OCI-LY3 (cell line): ENCODE data around the gene FILIP1L.

ENCODE experiments used
- H2AFZ ChIP-seq: fragments of 200-600, 300-600 bp; shearing (Covaris generic); 2 replicates; pipeline ENCODE4 v1.6.0; 2014; ENCODE audit warnings: antibody characterized with exemption, low read depth, low read length
- H3K27ac ChIP-seq: fragments of 200-600, 300-600 bp; sonication (generic); 2 replicates; pipeline ENCODE4 v1.5.1; 2014; ENCODE audit warnings: mild to moderate bottlenecking, low read length, moderate library complexity, mixed read lengths
- H3K27me3 ChIP-seq: fragments of 200-600, 300-600 bp; sonication (generic); 2 replicates; pipeline ENCODE4 v1.6.1; 2014; ENCODE audit warnings: low read depth, low read length, mixed read lengths
- H3K36me3 ChIP-seq: fragments of 200-600, 300-600 bp; sonication (generic); replicated peaks from 2 replicates; pipeline ENCODE3; 2014; ENCODE audit warnings: low read depth, low read length, mixed read lengths
- H3K4me1 ChIP-seq: fragments of 300-600, 200-600 bp; sonication (generic); 2 replicates; pipeline ENCODE4 v1.6.1; 2014; ENCODE audit warnings: low read length, mixed read lengths
- H3K4me2 ChIP-seq: fragments of 200-600, 300-600 bp; sonication (generic); 2 replicates; pipeline ENCODE4 v1.6.1; 2014; ENCODE audit warnings: low read length, mixed read lengths
- H3K4me3 ChIP-seq: fragments of 300-600, 200-600 bp; sonication (generic); 2 replicates; pipeline ENCODE4 v1.5.1; 2014; ENCODE audit warnings: antibody characterized with exemption, mild to moderate bottlenecking, low read length, moderate library complexity
- H3K79me2 ChIP-seq: fragments of 300-600, 200-600 bp; shearing (Covaris generic); 2 replicates; pipeline ENCODE4 v1.6.1; 2014; ENCODE audit warnings: mild to moderate bottlenecking, low read length, mixed read lengths
- H3K9ac ChIP-seq: fragments of 300-600, 200-600 bp; shearing (Covaris generic); 2 replicates; pipeline ENCODE4 v1.6.0; 2014; ENCODE audit warnings: mild to moderate bottlenecking, low read length, moderate library complexity
- H3K9me3 ChIP-seq: fragments of 200-600, 300-600 bp; shearing (Covaris generic); 2 replicates; pipeline ENCODE4 v1.6.1; 2014; ENCODE audit warnings: low read length, mixed read lengths; ENCODE audit not compliant: insufficient read depth
- H4K20me1 ChIP-seq: fragments of 200-600, 300-600 bp; sonication (generic); 2 replicates; pipeline ENCODE4 v1.6.1; 2016; ENCODE audit warnings: low read length, mixed read lengths; ENCODE audit not compliant: insufficient read depth
- EZH2phosphoT487 ChIP-seq: fragments of 200-600 bp; shearing (Covaris generic); IDR thresholded peaks from 2 replicates; pipeline ENCODE4 v1.6.1; 2018; ENCODE audit warnings: antibody characterized with exemption, mixed run types, low read depth
- TF ChIP-seq, protein P1 (sequence below): fragments of 200-600, 300-600 bp; sonication (generic); IDR thresholded peaks from 2 replicates; pipeline ENCODE4 v1.5.1; 2014; ENCODE audit warnings: antibody characterized with exemption, low read length, low read depth

Gene FILIP1L

DNA sequence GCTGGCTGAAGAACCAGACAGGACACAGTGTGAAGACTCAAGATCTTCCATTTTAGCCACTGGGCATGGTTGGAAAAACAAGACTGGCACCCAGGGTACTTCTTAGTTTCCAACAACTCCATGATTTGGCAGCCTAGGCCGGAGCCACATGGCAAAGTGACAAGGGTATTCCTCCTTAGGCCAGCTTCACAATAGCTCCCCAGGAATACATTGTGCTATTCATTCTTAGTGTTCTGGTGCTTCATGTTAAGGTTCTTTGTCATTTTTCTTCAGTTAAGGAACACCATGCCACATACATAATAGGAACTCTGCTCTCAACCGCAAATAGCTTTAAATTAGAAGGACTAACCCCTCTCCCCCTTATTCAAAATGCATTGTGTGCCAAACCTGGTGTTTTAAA is 8.0 kb upstream of the FILIP1L start:
- Histone ChIP-seq H2AFZ (no peak overlapping the region), H3K9me3 (no peaks in the 10 kb centered on the region), H3K27me3 (no peaks in the 10 kb centered on the region), H4K20me1 (no peaks in the 10 kb centered on the region), H3K4me2 (no peak overlapping the region), H3K79me2 (no peaks in the 10 kb centered on the region), H3K9ac (no peak overlapping the region), H3K4me1 (no peaks in the 10 kb centered on the region), H3K4me3 (no peak overlapping the region), H3K36me3 (no peaks in the 10 kb centered on the region), H3K27ac (no peak overlapping the region)
- TF ChIP-seq EZH2phosphoT487 = no peak
- TF ChIP-seq, protein P1, sequence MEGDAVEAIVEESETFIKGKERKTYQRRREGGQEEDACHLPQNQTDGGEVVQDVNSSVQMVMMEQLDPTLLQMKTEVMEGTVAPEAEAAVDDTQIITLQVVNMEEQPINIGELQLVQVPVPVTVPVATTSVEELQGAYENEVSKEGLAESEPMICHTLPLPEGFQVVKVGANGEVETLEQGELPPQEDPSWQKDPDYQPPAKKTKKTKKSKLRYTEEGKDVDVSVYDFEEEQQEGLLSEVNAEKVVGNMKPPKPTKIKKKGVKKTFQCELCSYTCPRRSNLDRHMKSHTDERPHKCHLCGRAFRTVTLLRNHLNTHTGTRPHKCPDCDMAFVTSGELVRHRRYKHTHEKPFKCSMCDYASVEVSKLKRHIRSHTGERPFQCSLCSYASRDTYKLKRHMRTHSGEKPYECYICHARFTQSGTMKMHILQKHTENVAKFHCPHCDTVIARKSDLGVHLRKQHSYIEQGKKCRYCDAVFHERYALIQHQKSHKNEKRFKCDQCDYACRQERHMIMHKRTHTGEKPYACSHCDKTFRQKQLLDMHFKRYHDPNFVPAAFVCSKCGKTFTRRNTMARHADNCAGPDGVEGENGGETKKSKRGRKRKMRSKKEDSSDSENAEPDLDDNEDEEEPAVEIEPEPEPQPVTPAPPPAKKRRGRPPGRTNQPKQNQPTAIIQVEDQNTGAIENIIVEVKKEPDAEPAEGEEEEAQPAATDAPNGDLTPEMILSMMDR = no peak

- Histone ChIP-seq H3K4me3 (no peak overlapping the region), H3K4me1 (no peaks in the 10 kb centered on the region), H3K9ac (no peak overlapping the region), H3K36me3 (no peaks in the 10 kb centered on the region), H3K9me3 (no peaks in the 10 kb centered on the region), H3K27ac (no peak overlapping the region), H2AFZ (no peak overlapping the region), H3K79me2 (no peaks in the 10 kb centered on the region), H4K20me1 (no peaks in the 10 kb centered on the region), H3K27me3 (no peaks in the 10 kb centered on the region), H3K4me2 (no peak overlapping the region)
- TF ChIP-seq, protein P1 = no peak
- no peak for TF ChIP-seq EZH2phosphoT487
Observed at GRCh38 chr3:100120693-100121092, 6.4 kb upstream of the FILIP1L start.

GRCh38 chr3:100120012-100120411 is 5.7 kb upstream of the FILIP1L start:
- Histone ChIP-seq H3K9ac (no peak overlapping the region), H3K36me3 (no peaks in the 10 kb centered on the region), H3K79me2 (no peaks in the 10 kb centered on the region), H3K27ac (no peak overlapping the region), H2AFZ (no peak overlapping the region), H3K4me2 (no peak overlapping the region), H4K20me1 (no peaks in the 10 kb centered on the region), H3K27me3 (no peaks in the 10 kb centered on the region), H3K4me1 (no peaks in the 10 kb centered on the region), H3K9me3 (no peaks in the 10 kb centered on the region), H3K4me3 (no peak overlapping the region)
- TF ChIP-seq, protein P1 = no peak
- no peak for TF ChIP-seq EZH2phosphoT487

DNA sequence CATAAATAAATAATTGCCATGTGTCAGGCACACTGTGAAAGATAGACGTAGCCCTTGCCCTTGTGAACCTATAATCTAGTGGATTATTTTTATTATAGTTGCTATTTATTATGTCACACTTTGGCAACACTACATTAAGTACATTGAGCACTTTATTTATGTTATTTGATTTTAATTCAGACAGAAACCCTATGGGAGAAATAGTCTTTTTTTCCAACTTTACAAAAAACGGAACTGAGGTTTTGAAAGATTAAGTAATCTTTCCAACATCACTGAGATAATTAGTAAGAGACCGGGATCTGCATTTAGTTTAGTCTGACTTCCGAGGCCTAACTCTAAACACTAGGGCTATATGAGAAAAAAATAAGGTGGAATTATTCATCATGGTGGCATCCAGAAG is 2.8 kb upstream of the FILIP1L start:
- Histone ChIP-seq H3K79me2 (no peaks in the 10 kb centered on the region), H3K4me1 (peaks cover 6% of the 10 kb centered on the region; the same call in 1 of the 2 replicates), H3K27me3 (no peaks in the 10 kb centered on the region), H3K27ac (no peak overlapping the region), H2AFZ (no peak overlapping the region), H3K9ac (no peak overlapping the region), H3K4me2 (no peak overlapping the region), H3K36me3 (no peaks in the 10 kb centered on the region), H3K4me3 (no peak overlapping the region), H3K9me3 (no peaks in the 10 kb centered on the region), H4K20me1 (no peaks in the 10 kb centered on the region; the same call in 1 of the 2 replicates)
- TF ChIP-seq EZH2phosphoT487 = no peak
- TF ChIP-seq, protein P1 = no peak
